Endothelial cell of umbilical vein (primary cell): ENCODE data around the gene BAG1.

Experiments
- MYC ChIP-seq: IDR thresholded peaks from one replicate; pipeline ENCODE4 v1.6.1; 2011; ENCODE audit warnings: mild to moderate bottlenecking, low read depth, low read length
- POLR2A ChIP-seq: IDR thresholded peaks from 2 replicates; pipeline ENCODE4 v1.6.1; 2012; ENCODE audit warnings: low read depth, mild to moderate bottlenecking, control low read depth, low read length
- TF ChIP-seq, protein P1 (sequence below), 2 donors: IDR thresholded peaks; 1 replicate in 1 of 2; 2 replicates in 1 of 2; pipeline ENCODE4 v1.5.1; 2011; ENCODE audit warnings: low read length in 2 of 2, mild to moderate bottlenecking in 2 of 2, moderate library complexity in 2 of 2, control low read depth in 1 of 2, inconsistent platforms in 1 of 2, low read depth in 1 of 2; ENCODE audit not compliant: insufficient read depth in 1 of 2; ENCODE audit errors: extremely low read depth in 1 of 2

- TF ChIP-seq, protein P1, sequence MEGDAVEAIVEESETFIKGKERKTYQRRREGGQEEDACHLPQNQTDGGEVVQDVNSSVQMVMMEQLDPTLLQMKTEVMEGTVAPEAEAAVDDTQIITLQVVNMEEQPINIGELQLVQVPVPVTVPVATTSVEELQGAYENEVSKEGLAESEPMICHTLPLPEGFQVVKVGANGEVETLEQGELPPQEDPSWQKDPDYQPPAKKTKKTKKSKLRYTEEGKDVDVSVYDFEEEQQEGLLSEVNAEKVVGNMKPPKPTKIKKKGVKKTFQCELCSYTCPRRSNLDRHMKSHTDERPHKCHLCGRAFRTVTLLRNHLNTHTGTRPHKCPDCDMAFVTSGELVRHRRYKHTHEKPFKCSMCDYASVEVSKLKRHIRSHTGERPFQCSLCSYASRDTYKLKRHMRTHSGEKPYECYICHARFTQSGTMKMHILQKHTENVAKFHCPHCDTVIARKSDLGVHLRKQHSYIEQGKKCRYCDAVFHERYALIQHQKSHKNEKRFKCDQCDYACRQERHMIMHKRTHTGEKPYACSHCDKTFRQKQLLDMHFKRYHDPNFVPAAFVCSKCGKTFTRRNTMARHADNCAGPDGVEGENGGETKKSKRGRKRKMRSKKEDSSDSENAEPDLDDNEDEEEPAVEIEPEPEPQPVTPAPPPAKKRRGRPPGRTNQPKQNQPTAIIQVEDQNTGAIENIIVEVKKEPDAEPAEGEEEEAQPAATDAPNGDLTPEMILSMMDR (IDR thresholded peaks at IDR 0.05; ENCODE audit: extremely low read depth in 1 of 2, insufficient read depth in 1 of 2, low read depth in 1 of 2, low read length in 2 of 2) = no peak
- no peak for TF ChIP-seq MYC
- TF ChIP-seq POLR2A = no peak
Measured at GRCh38 chr9:33288828-33289483, 24.4 kb upstream of the BAG1 start.
